GM06990 (cell line): ENCODE measurements around the gene TCAP.

ENCODE experiments used
- DNase-seq: peaks from one replicate; pipeline ENCODE4 v3.0.0-alpha.2; 2011; ENCODE audit not compliant: insufficient read length; ENCODE audit errors: extremely low read depth
- H3K27me3 ChIP-seq: replicated peaks from 2 replicates; pipeline ENCODE4 v1.6.0; 2011; ENCODE audit warnings: low read length; ENCODE audit not compliant: control insufficient read depth, insufficient read depth
- H3K36me3 ChIP-seq: 2 replicates; pipeline ENCODE4 v1.5.1; 2011; ENCODE audit warnings: low read length; ENCODE audit not compliant: control insufficient read depth, insufficient read depth
- H3K4me3 ChIP-seq: replicated peaks from 2 replicates; pipeline ENCODE4 v1.5.1; 2011; ENCODE audit warnings: low read depth, mild to moderate bottlenecking, control low read depth, low read length
- TF ChIP-seq, protein P1 (sequence below): IDR thresholded peaks from 2 replicates; pipeline ENCODE4 v1.5.1; 2011; ENCODE audit warnings: low read length, control low read depth, mild to moderate bottlenecking, inconsistent platforms; ENCODE audit not compliant: insufficient read depth, poor library complexity, severe bottlenecking

Gene TCAP, protein sequence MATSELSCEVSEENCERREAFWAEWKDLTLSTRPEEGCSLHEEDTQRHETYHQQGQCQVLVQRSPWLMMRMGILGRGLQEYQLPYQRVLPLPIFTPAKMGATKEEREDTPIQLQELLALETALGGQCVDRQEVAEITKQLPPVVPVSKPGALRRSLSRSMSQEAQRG

GRCh38 chr17:39664581-39665561 lies at the start of gene TCAP:
TCAP (plus strand) TSS chr17:39665349; CDS start chr17:39665360, 11 bp downstream.
- Histone ChIP-seq H3K27me3 (no peaks in the 10 kb centered on the region; the same call in 1 of the 2 replicates), H3K36me3 (peaks cover 25% of the 10 kb centered on the region), H3K4me3 (no peak within 1 kb of the TSS)
- TF ChIP-seq, protein P1, sequence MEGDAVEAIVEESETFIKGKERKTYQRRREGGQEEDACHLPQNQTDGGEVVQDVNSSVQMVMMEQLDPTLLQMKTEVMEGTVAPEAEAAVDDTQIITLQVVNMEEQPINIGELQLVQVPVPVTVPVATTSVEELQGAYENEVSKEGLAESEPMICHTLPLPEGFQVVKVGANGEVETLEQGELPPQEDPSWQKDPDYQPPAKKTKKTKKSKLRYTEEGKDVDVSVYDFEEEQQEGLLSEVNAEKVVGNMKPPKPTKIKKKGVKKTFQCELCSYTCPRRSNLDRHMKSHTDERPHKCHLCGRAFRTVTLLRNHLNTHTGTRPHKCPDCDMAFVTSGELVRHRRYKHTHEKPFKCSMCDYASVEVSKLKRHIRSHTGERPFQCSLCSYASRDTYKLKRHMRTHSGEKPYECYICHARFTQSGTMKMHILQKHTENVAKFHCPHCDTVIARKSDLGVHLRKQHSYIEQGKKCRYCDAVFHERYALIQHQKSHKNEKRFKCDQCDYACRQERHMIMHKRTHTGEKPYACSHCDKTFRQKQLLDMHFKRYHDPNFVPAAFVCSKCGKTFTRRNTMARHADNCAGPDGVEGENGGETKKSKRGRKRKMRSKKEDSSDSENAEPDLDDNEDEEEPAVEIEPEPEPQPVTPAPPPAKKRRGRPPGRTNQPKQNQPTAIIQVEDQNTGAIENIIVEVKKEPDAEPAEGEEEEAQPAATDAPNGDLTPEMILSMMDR: no peak
- DNase-seq: no peak

DNA sequence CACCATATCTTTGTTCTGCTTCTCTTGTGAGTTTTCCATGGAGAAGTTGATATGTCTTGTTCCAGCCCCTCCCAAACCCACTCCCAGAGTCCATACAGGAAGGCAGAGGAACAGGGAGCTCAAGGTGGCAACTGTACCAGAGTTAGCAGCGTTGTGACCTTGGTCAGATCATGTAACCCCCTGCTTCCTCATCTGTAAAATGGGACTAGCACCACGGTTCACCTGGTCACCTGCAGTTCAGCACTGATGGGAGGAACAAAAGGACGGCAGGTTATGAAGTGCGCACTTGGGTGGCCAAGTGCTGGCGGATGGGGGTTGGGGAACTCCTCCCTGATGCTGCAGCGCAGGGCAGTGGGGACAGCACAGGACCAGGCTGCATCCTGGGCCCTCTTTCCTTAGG lies 49.7 kb upstream of the TCAP start:
- no peaks in the 10 kb centered on the region for H3K36me3 ChIP-seq
- H3K4me3 ChIP-seq: no peak overlapping the region
- TF ChIP-seq, protein P1: no peak
- no peaks in the 10 kb centered on the region for H3K27me3 ChIP-seq
- no peak for DNase-seq

DNA sequence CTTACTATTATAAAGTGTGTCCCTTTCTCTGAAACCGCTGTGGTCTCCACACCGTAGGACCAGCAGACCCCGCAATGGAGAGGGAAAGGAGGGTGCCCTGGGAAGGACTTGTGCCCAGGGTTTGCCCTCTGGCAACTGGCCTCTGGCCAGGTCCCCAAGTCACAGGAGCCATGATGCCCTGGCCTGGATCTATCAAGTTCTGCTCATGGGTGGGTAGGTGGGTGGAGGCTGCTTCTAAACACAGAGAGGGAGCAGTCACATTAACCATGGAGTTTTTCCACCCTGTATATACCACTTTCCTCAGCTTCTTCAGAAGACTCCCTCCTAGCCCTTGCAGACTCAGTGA lies 48.1 kb upstream of the TCAP start:
- Histone ChIP-seq H3K27me3 (no peaks in the 10 kb centered on the region), H3K36me3 (no peaks in the 10 kb centered on the region), H3K4me3 (no peak overlapping the region)
- DNase-seq: no peak
- TF ChIP-seq, protein P1: no peak

- Histone ChIP-seq H3K27me3 (no peaks in the 10 kb centered on the region), H3K36me3 (no peaks in the 10 kb centered on the region)
These were observed 47.5 kb upstream of the TCAP start for GRCh38 chr17:39617446-39618245.

DNA sequence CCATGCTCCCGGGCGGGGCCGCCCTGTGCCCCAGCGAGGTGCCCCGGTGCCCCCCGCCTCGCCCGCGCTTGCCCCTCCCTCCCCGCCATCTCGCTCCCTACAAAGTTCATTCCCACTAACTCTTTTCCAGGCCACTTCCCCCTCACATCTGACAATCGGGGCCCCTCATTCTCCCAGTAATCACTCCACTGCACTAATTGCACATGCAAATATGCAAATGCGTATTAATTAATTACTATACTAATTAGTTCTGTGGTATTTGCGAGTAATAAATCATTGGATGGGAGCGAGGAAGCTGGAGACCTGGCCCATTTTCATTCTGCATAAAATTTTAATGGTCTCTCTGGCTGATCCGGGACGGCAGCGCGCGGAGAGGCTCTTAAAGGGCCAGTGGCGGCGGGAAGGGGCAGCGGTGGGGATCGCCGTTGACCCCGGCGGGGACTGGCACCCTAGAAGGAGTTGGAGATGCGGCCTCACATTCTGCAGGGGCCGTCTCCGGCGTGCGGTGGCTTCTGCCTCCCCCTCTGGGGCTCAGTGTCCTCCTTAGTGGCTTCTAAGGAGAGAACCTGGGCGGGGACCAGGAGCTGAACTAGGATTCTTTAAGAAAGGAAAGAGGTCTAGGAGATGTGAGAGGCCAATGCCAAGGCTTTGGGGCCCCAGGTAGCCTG lies 46.8 kb upstream of the TCAP start:
- DNase-seq: no peak
- Histone ChIP-seq H3K4me3 (peak overlapping the region; percentile 57), H3K27me3 (no peaks in the 10 kb centered on the region), H3K36me3 (no peaks in the 10 kb centered on the region)
- TF ChIP-seq, protein P1: no peak

More at GRCh38 chr17:39617446-39618245, 47.5 kb upstream of the TCAP start:
- TF ChIP-seq, protein P1: no peak
- H3K4me3 ChIP-seq: peak overlapping the region; percentile 57
- DNase-seq: peak; percentile 55
